ENCODE results near the gene ZNF169.

- TF ChIP-seq CTCF (IDR thresholded peaks at IDR 0.05; ENCODE audit: poor library complexity) (no peak), EZH2phosphoT487 (IDR thresholded peaks at IDR 0.05; ENCODE audit: low read depth, severe bottlenecking, unreplicated experiment) (no peak)
Observed at GRCh38 chr9:94250456-94250855, 8.6 kb upstream of the ZNF169 start.

Measured in hepatocyte (in vitro differentiated cells).